HL-60 (cell line): Measurements from ENCODE around the gene MS4A7.

Experiments used
- CTCF ChIP-seq: IDR thresholded peaks from one replicate; pipeline ENCODE4 v1.5.1; 2011; ENCODE audit warnings: low read length, control low read depth, inconsistent platforms; ENCODE audit not compliant: insufficient read depth
- GABPA ChIP-seq: IDR thresholded peaks from 2 replicates; pipeline ENCODE4 v1.6.1; 2012; ENCODE audit warnings: low read depth
- POLR2AphosphoS5 ChIP-seq: IDR thresholded peaks from 2 replicates; pipeline ENCODE4 v1.6.1; 2012; ENCODE audit warnings: low read depth
- REST ChIP-seq: IDR thresholded peaks from 2 replicates; pipeline ENCODE4 v1.6.1; 2012; ENCODE audit warnings: low read depth; ENCODE audit not compliant: insufficient replicate concordance
- SPI1 ChIP-seq: IDR thresholded peaks from 2 replicates; pipeline ENCODE4 v1.6.1; 2012; ENCODE audit warnings: low read depth, mild to moderate bottlenecking, borderline replicate concordance

- TF ChIP-seq CTCF, result no peak
- no peak for TF ChIP-seq GABPA
- TF ChIP-seq REST, result no peak
- TF ChIP-seq POLR2AphosphoS5, result no peak
- TF ChIP-seq SPI1, result no peak
Measured at GRCh38 chr11:60338053-60338452, 40.3 kb upstream of the MS4A7 start.
